Measurements from ENCODE around the gene UBE2Z. TPM values are rescaled to one million over a fixed set of nuclear protein-coding genes. Genes with fewer than 3 reads are reported as not detected.
A peak's percentile ranks its signal among the peaks of the same experiment; 100 is the strongest.

The UBE2Z gene
- total and polyA plus RNA-seq, 12 donors = 30.8 to 92.2 (median 75.1) TPM

DNA sequence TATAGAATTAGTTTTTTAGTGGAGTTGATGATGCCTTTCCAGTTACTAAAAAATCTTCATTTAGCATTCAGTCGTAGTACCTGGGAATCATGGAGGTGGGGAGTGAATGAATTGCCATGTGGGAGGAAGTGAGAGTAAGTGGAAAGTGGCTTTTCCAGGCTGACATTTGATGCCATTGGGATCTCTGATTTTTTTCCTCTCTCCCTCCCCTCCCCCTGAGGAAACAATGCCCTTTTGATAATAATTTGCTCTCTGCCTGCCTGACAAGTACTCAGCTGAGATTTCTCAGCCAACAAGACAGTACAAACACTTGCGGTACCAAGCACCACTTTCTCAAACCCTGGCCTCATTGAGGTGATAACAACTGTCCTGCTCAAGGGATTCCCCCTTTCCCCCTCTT is 2.2 kb downstream of the UBE2Z start:
- intact Hi-C loops (cut with DNase I) = no loop called here
- no peak for DNase-seq
- 68 to 81% (median 77%) methylated on average over 2 of the region's 2 CpGs for WGBS, 4 donors
- Histone ChIP-seq H3K27ac (peak overlapping the region in 2 of 5 donors; percentile 17 to 94), H3K4me1 (replicated peaks in 1 of 2) (peaks cover 21 to 38% of the 10 kb centered on the region in 2 donors), H3K9me3 (replicated peaks in 1 of 3) (no peaks in the 10 kb centered on the region), H3K4me3 (no peak overlapping the region), H3K27me3 (no peaks in the 10 kb centered on the region), H3K36me3 (replicated peaks in 1 of 2) (peaks cover 0 to 25% of the 10 kb centered on the region in 2 donors)
- TF ChIP-seq POLR2A (IDR thresholded peaks at IDR 0.05) (no peak), CTCF (IDR thresholded peaks at IDR 0.05) (no peak)

GRCh38 chr17:48912476-48912875 is 4.3 kb downstream of the UBE2Z start:
- no peak overlapping the region for H3K27ac ChIP-seq
- no peaks in the 10 kb centered on the region for H3K9me3 ChIP-seq (replicated peaks in 1 of 3)
- no peak overlapping the region for H3K4me3 ChIP-seq
- intact Hi-C loops (cut with DNase I) = no loop called here
- WGBS, 4 donors = 91 to 98% (median 96%) methylated on average over 2 of the region's 2 CpGs
- no peak for DNase-seq
- no peak for TF ChIP-seq POLR2A (IDR thresholded peaks at IDR 0.05)
- no peak for TF ChIP-seq CTCF (IDR thresholded peaks at IDR 0.05)
- peaks cover 22 to 44% of the 10 kb centered on the region in 2 donors for H3K4me1 ChIP-seq (replicated peaks in 1 of 2)
- no peaks in the 10 kb centered on the region for H3K27me3 ChIP-seq
- H3K36me3 ChIP-seq (replicated peaks in 1 of 2) = peaks cover 0 to 38% of the 10 kb centered on the region in 2 donors

DNA sequence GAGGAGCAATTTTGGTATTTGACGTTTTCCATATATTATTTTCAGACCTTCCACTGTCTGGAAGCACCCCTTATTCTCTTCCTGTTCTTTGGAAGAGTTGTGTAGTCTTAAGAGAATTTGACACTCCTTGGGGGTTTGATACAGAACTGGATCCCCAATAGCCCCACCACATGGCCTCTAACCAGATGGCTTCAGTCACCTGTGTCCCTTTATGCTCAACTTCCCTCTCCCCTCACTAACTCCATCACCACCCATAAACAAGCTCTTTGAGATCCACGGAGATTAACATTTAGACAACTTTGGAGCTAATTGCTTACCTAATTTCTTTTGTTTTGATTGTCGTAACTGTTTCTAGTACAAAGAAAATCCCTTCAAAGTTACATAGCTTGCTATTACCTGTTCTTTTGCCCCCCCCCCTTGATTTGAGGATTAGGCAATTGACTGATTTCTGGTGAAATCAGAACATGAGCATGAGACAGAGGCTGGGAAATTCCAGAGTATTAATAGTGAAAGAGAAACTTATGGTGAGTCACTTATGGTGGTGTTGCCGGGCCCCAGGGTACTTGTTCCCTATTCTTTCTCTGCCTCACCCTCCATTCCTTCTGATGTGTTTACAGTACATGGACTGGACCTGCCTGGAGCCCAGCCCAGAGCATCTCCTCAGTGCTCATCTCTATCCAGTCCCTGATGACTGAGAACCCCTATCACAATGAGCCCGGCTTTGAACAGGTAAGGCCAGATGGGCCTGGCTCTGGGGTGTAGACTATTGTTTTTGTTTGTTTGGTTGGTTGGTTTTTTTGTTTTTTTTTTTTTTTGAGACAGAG is 7.5 kb downstream of the UBE2Z start:
- H3K9me3 ChIP-seq (replicated peaks in 1 of 3) = no peaks in the 10 kb centered on the region
- DNase-seq = peak in 6 of 7 donors; percentile 45 to 69 (median 60)
- H3K27ac ChIP-seq = peak overlapping the region in 3 of 5 donors; percentile 14 to 71 (median 62)
- intact Hi-C loops (cut with DNase I) = no loop called here
- no peak for TF ChIP-seq POLR2A (IDR thresholded peaks at IDR 0.05)
- no peak for TF ChIP-seq CTCF (IDR thresholded peaks at IDR 0.05)
- H3K36me3 ChIP-seq (replicated peaks in 1 of 2) = peaks cover 0 to 65% of the 10 kb centered on the region in 2 donors
- 63 to 74% (median 67%) methylated on average over 5 of the region's 5 CpGs for WGBS, 4 donors
- H3K27me3 ChIP-seq = no peaks in the 10 kb centered on the region
- H3K4me1 ChIP-seq (replicated peaks in 1 of 2) = peaks cover 5 to 32% of the 10 kb centered on the region in 2 donors
- H3K4me3 ChIP-seq = no peak overlapping the region

- Histone ChIP-seq H3K27ac (no peak overlapping the region), H3K9me3 (replicated peaks in 1 of 3) (no peaks in the 10 kb centered on the region), H3K4me1 (replicated peaks in 1 of 2) (peaks cover 6 to 8% of the 10 kb centered on the region in 2 donors), H3K4me3 (no peak overlapping the region), H3K36me3 (replicated peaks in 1 of 2) (peaks cover 0 to 98% of the 10 kb centered on the region in 2 donors), H3K27me3 (no peaks in the 10 kb centered on the region)
- intact Hi-C loops (cut with DNase I) = no loop called here
- no peak for DNase-seq
- 56 to 83% (median 76%) methylated on average over 4 of the region's 4 CpGs for WGBS, 4 donors
- no peak for TF ChIP-seq POLR2A (IDR thresholded peaks at IDR 0.05)
- no peak for TF ChIP-seq CTCF (IDR thresholded peaks at IDR 0.05)
Observed at GRCh38 chr17:48925251-48925990, 17.2 kb downstream of the UBE2Z start.

All from adrenal gland (tissue), 12 donors.